AG10803 (cell line): ENCODE results near the gene PLXNA3.

Experiments
- DNase-seq: peaks from one replicate; pipeline ENCODE4 v3.0.0; 2010; ENCODE audit warnings: low read depth
- H3K4me3 ChIP-seq: 2 replicates; pipeline ENCODE4 v1.5.1; 2011; ENCODE audit warnings: mild to moderate bottlenecking, low read length, control low read depth
- CTCF ChIP-seq: conservative IDR thresholded peaks from 2 replicates; pipeline ENCODE4 v1.5.1; 2011; ENCODE audit warnings: mild to moderate bottlenecking, low read length, control low read depth, inconsistent platforms

Gene PLXNA3

GRCh38 chrX:154505734-154506133 is 47.7 kb downstream of the PLXNA3 start:
- H3K4me3 ChIP-seq = no peak overlapping the region
- peak; percentile 49 for DNase-seq
- no peak for TF ChIP-seq CTCF

- DNase-seq = no peak
- no peak overlapping the region for H3K4me3 ChIP-seq
- no peak for TF ChIP-seq CTCF
Measured at GRCh38 chrX:154506483-154507332, 48.6 kb downstream of the PLXNA3 start.

GRCh38 chrX:154507673-154508383 is 49.7 kb downstream of the PLXNA3 start:
- no peak overlapping the region for H3K4me3 ChIP-seq
- DNase-seq = no peak
- no peak for TF ChIP-seq CTCF

GRCh38 chrX:154508384-154508745 is 50.3 kb downstream of the PLXNA3 start:
- no peak for TF ChIP-seq CTCF
- no peak overlapping the region for H3K4me3 ChIP-seq
- no peak for DNase-seq

- no peak for DNase-seq
- TF ChIP-seq CTCF = no peak
- no peak overlapping the region for H3K4me3 ChIP-seq
Measured at GRCh38 chrX:154509455-154509854, 51.4 kb downstream of the PLXNA3 start.

- no peak for TF ChIP-seq CTCF
- no peak for DNase-seq
- no peak overlapping the region for H3K4me3 ChIP-seq
Measured at GRCh38 chrX:154511761-154512160, 53.7 kb downstream of the PLXNA3 start.
